GM10266 (cell line): ENCODE data around the gene KLHL29.

ENCODE experiments used
- DNase-seq: peaks from one replicate; pipeline ENCODE4 v3.0.0; 2012; ENCODE audit errors: extremely low spot score
- TF ChIP-seq, protein P1 (sequence below): IDR thresholded peaks from 2 replicates; pipeline ENCODE4 v1.5.1; 2012; ENCODE audit warnings: mild to moderate bottlenecking, low read depth; ENCODE audit not compliant: control insufficient read depth, insufficient read depth; ENCODE audit errors: missing control alignments

The KLHL29 gene

DNA sequence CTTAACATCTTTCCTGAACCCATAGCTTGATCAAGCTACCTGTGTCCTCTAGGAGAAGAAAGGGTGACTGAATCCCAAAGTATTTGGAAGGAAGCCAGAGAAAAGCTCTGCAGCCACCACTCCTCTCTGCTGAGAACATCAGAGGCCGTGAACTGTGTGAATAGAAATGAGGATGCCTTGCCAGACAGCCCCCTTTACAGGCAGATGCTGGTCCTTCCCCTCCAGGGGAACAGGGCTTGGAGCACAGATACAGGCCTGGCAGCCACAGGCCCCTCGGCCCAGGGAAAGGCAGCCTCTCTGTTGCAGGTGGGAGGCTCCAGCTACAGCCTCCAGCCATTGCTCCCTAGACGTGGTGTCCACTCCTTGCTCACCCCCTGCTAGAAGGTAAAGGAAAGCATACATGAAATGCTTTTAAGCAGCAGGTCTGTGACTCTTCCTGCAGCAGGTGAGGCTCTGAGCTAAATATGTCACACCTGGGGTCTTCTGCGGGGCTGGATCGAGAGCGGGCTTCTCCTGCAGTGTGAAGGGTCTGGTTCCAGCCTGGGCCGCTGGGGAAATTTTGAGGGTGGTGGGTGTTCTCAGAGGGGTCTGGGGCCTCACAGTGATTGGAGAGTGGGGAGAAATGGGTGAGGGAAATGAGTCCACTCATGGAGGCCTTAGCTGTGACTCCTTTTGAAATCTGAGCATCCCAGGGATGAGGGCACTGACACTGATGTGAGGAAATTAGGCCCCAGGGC, 234.0 kb downstream of the KLHL29 start:
- TF ChIP-seq, protein P1, sequence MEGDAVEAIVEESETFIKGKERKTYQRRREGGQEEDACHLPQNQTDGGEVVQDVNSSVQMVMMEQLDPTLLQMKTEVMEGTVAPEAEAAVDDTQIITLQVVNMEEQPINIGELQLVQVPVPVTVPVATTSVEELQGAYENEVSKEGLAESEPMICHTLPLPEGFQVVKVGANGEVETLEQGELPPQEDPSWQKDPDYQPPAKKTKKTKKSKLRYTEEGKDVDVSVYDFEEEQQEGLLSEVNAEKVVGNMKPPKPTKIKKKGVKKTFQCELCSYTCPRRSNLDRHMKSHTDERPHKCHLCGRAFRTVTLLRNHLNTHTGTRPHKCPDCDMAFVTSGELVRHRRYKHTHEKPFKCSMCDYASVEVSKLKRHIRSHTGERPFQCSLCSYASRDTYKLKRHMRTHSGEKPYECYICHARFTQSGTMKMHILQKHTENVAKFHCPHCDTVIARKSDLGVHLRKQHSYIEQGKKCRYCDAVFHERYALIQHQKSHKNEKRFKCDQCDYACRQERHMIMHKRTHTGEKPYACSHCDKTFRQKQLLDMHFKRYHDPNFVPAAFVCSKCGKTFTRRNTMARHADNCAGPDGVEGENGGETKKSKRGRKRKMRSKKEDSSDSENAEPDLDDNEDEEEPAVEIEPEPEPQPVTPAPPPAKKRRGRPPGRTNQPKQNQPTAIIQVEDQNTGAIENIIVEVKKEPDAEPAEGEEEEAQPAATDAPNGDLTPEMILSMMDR, result no peak
- no peak for DNase-seq

DNA sequence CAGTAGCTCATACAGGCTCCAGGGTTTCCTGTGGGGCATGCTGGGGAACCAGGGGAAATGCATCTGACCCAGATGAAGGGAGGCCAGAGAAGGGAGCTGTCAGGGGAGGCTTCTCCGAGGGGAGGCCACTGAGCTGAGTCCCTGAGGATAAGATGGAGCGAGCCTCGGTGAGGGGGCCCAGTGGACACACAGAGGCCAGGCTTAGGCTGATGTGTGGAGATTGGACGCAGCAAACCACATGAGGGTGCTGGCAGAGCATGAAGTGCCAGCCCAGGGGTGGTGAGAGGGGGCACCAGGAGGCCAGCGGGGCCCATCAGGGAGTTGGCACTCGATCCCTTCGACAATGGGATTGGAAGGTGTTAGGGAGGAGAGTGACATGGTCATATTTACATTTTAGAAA, 235.0 kb downstream of the KLHL29 start:
- TF ChIP-seq, protein P1, result no peak
- no peak for DNase-seq

DNA sequence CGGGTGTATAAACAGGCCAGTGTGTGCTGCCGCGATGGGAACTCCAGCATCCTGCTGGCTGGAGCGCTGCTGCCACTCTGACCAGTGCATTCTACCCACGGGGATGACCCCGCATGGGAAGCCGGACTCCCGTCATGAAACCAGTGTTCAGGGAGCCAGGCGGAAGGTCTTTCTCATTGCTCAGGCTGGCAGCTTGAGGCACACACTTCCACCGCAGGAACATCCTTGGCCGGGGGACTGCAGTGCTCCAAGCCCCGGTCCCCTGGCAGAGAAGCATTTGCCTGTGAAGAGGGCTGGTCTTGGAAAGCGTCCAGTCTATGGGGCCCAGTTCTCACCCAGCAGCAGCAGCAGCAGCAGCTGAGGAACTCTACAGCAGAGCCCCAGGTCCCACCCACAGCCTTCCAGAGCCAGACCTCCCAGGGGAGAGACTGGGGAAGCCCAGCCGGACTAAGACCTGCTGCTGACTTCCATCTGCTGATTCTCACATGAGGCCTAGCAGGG, 235.9 kb downstream of the KLHL29 start:
- DNase-seq, result no peak
- TF ChIP-seq, protein P1, result no peak

DNA sequence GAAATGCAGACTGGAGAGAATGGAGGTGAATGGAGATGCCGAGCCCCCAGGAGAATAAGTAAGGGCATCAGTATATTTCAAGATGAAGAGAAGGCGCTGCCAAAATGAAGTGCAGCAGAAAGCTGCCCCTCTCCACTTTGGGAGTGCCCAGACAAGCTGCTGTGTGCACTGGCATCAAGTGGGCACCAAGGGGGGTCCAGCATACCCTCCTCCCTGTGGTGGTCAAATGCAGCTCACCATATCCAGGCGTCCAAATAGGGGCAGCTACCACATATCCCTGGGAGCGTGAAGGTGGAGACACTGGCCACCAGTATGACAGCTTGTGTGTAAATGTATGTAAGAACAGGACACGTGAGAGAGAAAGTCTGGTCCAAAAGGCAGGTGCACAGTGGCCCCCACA, 236.6 kb downstream of the KLHL29 start:
- DNase-seq, result no peak
- TF ChIP-seq, protein P1, result no peak

GRCh38 chr2:23622466-23622865, 237.5 kb downstream of the KLHL29 start:
- no peak for DNase-seq
- TF ChIP-seq, protein P1, result no peak

DNA sequence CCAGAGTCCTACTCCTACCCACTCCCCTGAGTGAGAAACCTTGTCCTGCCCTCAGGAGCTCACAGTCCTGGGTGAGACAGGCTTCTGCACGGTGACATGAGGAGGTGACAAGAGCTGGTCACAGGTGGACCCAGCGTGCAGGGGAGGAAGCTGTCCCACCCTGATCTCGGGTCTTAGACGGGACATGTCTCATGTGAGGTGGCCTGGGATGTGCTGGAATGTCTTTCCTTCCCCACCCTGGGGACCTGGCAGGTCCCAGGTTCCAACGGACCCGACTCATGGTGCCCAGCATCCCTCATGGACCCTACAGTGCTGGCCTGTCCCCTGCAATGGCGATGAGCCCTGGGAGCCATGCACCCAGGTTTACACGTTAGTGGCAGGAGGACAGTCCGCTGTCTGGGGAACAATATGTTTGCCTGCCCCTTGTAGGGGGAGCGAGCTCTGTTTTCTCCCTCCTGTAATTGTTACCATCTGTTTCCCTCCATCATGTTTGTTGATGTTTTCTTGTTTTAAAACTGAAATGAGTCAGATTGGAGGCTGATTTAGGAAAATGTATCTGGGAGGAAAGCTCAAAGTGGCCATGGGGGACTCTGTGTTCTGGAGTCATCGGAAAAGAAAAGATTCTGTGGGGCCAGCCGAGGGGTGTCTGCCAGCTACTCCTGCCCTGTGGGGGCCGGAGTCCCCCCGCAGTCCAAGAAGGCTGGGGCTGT, 238.1 kb downstream of the KLHL29 start:
- no peak for DNase-seq
- TF ChIP-seq, protein P1, result no peak

DNA sequence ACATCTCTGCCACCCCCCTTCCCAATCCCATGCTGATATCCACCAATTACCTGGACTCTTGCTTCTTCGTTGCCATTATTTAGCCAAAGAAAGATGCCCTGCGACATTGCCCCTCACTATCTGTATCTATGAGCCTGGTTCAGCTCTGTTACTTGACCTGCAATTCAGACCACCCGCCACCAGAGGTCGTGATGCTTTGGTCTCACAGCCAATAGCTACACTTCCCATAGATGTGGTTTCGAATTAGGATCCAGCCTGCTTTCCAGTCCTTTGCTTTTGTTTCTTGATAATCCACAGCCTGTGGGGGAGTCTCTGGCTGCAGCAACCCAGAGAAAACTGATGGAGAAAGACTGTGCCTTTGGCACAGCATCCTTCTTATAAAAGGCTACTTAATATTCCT, 239.4 kb downstream of the KLHL29 start:
- no peak for DNase-seq
- TF ChIP-seq, protein P1, result peak; percentile 22
